Stimulated activated CD4-positive, alpha-beta T cell treated with anti-CD3 and anti-CD28 coated beads, Interleukin-15, amount 100 ng/mL, for 1 hour (primary cell): ENCODE measurements around the gene FMN1.
"Not testable (repeated sequence)": the region's sequence is repeated elsewhere in the genome, so short reads cannot be mapped to it uniquely, and the experiment has no call there.

Source experiments
- DNase-seq, 2 donors: peaks; one replicate each; pipeline ENCODE4 v3.0.0-alpha.2; 2020; ENCODE audit warnings: low read depth in 1 of 2, low spot score in 1 of 2

FMN1 gene

DNA sequence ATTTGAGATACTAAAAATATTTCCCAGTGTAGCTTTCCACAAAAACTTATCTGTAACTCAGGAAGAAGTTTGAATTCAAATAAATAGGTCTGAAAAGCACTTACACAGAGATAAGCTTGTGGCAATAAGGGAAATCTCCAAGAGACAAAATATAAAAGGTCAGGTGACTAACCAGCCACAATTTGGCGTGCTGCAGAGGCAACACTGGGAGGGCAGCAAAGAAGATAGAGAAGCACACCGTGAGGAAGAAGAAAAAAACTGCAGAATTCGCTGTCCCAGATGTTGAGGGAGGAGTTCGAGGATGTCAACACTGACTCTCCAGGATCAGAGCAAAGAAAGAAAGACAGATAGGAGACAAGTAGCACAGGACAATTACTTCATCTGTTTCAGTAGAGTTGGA lies 204.4 kb downstream of the FMN1 start:
- no peak for DNase-seq

DNA sequence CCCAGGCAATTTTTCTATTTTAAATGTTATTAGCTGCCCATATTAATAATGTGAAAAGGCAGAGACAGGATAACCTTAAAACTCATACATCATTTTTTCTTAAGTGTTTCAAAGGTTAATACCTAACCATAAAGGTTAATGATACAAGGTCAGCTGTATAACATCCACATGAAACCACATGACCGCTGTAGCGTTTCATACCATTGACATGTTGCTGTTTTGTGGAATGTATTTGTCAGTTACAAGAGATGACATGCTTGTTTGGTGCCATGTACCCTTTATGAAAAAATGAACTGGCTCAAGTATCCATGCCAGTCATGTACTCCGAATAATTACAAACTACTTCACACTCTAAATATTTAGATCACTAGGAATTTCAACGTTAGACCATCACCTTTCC lies 207.4 kb downstream of the FMN1 start:
- DNase-seq, result no peak

- no peak for DNase-seq
Observed at GRCh38 chr15:32986147-32986546, 208.4 kb downstream of the FMN1 start.

- DNase-seq, result no peak
Observed at GRCh38 chr15:32983679-32984078, 210.8 kb downstream of the FMN1 start.

- DNase-seq, result no peak
Observed at GRCh38 chr15:32982001-32982400, 212.5 kb downstream of the FMN1 start.

GRCh38 chr15:32981536-32981935 lies 213.0 kb downstream of the FMN1 start:
- no peak for DNase-seq

DNA sequence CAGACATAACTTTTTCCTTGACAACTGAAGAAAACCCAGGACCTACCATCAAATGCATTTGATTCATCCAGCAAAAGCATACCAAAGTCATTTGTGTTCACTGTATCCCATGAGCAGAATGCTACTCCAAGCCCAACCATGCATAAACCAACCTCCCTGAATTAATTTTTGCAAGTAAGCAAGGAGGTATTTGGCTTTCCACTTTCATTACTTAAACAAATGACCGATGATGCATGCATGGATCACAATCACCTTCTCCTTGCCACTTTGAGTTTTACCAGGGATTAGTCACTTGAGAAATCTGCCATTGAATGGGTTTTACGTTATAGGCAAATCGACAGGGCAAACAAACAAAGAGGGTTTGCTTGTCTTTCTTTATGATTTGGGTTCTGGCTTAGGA lies 214.8 kb downstream of the FMN1 start:
- DNase-seq, result no peak

GRCh38 chr15:32977506-32977905 lies 217.0 kb downstream of the FMN1 start:
- no peak for DNase-seq

GRCh38 chr15:32974691-32975090 lies 219.8 kb downstream of the FMN1 start:
- DNase-seq, result no peak

GRCh38 chr15:32972686-32973085 lies 221.8 kb downstream of the FMN1 start:
- no peak for DNase-seq

GRCh38 chr15:32970847-32971246 lies 223.7 kb downstream of the FMN1 start:
- DNase-seq, result no peak

GRCh38 chr15:32967521-32967920 lies 227.0 kb downstream of the FMN1 start:
- DNase-seq, result no peak

- no peak for DNase-seq
Observed at GRCh38 chr15:32966512-32966911, 228.0 kb downstream of the FMN1 start.

DNA sequence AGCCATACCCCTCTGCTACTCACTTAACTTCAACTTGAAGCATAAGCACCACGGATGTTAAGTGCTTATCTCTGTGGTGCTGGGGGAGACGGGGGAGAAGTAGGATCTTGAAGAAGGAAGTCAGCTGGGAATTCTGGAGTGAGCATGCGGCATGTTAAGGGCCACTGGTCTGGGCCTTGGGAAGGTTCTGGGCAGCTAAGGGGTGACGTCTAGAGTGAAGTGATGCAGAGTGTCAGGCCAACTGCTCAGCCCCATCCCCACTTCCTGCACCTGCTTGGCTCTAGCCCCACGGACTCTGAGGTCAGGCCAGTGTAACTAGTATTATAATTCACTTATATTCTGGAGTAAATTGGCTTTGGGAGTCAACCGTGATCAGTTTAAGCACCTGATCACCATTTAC lies 228.6 kb downstream of the FMN1 start:
- DNase-seq, result no peak

DNA sequence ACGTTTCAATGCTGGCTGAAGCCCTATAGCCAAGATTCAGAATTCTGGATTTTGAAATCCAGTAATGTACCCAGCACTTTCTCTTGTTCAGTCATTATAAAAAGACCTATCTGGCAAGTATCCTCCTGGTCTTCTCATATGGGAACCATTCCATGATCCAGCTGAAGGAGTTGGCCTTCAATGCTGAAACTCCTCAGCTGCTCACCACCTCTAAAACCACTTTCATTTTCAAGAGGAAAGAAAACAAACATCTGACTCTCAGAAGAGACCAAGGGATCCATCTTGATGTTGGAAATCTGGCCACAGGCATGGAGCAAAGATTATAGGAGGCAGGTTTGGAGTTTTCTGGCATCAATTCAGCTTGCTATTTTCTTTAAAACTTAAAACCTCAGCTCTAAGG lies 235.4 kb downstream of the FMN1 start:
- no peak for DNase-seq

DNA sequence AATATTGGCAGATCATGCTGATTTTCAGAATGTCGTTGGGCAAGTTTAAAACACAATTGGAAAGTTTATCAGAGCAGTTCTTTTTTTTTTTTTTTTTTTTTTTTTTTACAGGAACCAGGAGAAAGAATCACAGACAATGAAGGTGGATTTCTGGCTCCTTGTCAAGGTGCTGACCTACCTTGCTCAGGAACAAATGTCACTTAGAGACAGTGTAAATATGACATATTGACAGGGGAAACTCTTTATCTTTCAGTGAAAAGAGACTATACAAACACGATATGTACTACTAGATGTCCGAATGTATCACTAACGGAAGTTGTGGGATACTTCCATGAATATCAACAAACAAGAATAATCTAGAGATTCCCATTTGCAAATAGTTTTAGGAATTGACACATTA lies 237.3 kb downstream of the FMN1 start:
- DNase-seq, result no peak

- DNase-seq, result no peak
Observed at GRCh38 chr15:32956711-32957110, 237.8 kb downstream of the FMN1 start.

DNA sequence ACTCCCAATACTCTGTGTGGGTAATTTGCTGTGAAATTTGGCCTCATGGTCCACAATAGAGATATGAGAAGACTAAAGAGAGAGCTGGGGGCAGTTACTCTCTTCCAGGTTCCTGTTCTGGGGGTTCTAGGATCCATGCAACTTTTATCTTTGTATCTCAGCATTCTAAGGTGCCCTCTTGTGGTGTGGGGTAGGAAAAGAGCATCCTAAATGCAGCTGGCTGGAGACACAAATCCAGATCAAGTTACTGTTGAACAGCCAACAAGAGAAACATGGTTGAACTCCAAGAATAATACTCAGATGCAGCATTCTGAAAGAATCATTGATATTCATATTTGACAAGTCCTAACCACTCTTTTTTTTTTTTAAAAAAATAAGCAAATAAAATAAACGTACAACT lies 238.5 kb downstream of the FMN1 start:
- DNase-seq, result no peak

DNA sequence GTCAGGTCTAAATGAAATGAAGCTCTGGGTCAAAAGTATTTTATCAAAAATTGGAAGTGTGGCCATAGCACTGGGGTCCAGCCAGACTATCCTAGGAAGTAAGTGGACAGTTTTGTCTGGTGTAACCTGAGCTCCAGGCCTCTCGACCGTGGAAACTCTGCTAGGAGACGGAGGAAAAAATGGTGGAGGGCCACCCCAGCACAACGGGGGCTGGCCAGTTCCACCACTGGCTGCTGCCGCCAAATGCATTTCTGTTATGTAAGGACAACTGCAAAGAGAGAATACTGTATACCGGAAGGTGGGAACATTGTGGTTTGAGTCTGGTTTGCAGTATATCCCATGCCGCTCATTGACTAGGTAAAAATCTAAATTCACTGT lies 241.0 kb downstream of the FMN1 start:
- no peak for DNase-seq

- no peak for DNase-seq
Observed at GRCh38 chr15:32952901-32953532, 241.5 kb downstream of the FMN1 start.

GRCh38 chr15:32951736-32952464 lies 242.6 kb downstream of the FMN1 start:
- DNase-seq, result no peak

GRCh38 chr15:32950051-32950450 lies 244.5 kb downstream of the FMN1 start:
- DNase-seq, result not testable (repeated sequence)

- no peak for DNase-seq
Observed at GRCh38 chr15:32946210-32946609, 248.3 kb downstream of the FMN1 start.
